Globus pallidus (tissue), 1 donor: ENCODE measurements around the gene STING1.

Source experiments
- DNase-seq: peaks from one replicate; pipeline ENCODE4 v3.0.0-alpha.2; 2015; ENCODE audit warnings: low spot score

The STING1 gene

GRCh38 chr5:139439013-139439903, 43.3 kb downstream of the STING1 start, which contains the start of gene DNAJC18:
DNAJC18 (minus strand) TSS chr5:139439525; CDS start chr5:139439445, 80 bp downstream.
- peak; percentile 94 for DNase-seq

DNA sequence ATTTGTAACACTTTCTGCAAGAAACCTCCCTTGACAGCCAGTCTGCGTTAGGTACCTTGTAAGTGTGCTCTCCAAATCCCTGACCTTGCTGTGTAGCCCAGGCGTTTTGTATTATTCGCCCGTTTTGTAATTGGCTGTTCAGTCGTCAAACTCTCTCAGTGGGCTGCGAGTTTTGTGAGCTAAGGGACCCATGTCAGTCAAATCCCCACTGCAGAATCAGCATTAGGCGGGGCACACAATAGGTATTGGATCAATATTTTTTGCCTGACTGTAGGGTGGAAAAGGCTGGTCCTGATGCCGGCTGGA, 43.9 kb downstream of the STING1 start:
- no peak for DNase-seq

- DNase-seq = no peak
These were observed 46.9 kb downstream of the STING1 start for GRCh38 chr5:139435676-139436075.

DNA sequence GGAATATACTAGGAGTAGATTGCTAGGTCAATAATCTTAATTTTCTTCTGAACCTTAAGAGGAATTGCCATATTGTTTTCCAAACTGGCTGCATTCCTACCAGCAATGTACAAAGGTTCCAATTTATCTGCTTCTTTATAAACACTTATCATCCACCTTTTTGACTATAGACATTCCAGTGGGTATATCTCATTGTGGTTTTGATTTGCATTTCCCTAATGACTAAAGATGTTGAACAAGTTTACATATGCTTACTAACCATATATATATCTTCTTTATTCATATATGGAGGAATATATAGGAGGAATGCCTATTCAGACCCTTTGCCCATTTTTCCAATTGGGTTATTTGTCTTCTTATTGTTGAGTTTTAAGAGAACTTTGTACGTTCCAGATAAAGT, 50.9 kb downstream of the STING1 start:
- DNase-seq = no peak

- DNase-seq = no peak
These were observed 52.5 kb downstream of the STING1 start for GRCh38 chr5:139430015-139430414.

DNA sequence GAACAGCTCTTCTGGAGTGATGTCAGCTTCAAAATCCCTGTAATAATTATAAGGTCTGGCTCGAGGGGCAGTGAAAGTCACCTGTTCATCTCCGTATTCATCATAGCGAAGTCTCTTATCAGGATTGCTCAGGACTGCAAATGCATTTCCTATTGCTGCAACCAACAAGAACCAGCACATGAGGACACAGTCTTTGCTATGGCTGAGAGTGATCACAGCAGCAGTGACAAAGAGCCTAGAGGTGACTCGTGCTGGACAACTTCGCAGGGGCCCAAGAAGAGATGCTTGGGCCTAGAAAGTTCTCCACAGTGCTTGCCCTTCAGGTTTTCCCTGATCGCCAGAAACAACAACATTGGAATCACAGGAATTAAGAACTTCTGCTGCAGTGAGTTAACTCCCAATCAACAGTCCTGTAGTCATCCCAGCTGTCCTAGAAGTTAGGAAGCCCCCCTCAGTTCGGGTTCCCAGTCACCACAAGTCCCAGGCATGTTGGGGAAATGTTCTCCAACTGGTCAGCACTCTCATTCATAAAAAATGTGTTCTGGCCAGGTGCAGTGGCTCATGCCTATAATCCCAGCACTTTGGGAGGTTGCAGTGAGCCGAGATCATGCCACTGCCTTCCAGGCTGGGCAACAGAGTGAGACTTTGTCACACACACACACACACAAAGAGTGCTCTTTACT, 56.2 kb downstream of the STING1 start:
- DNase-seq = no peak
